Keratinocyte (primary cell): Measurements from ENCODE around the gene RPS15A. TPM values are rescaled to one million over a fixed set of nuclear protein-coding genes. Genes with fewer than 3 reads are reported as not detected.

ENCODE experiments used
- DNase-seq: peaks from one replicate; pipeline ENCODE4 v3.0.0-alpha.2; 2011; ENCODE audit warnings: low read depth, missing footprints, low spot score
- FAIRE-seq: peaks from 2 replicates; lab custom pipeline; 2011; peaks lifted over from hg19 to GRCh38; lab: Jason Lieb, UNC
- H2AFZ ChIP-seq: 2 replicates; pipeline ENCODE4 v1.6.0; 2012; ENCODE audit warnings: low read length, control low read depth, inconsistent platforms; ENCODE audit not compliant: control insufficient read depth
- H3K27ac ChIP-seq: 2 replicates; pipeline ENCODE4 v1.5.1; 2011; ENCODE audit warnings: low read length; ENCODE audit not compliant: control insufficient read depth, insufficient read depth
- H3K27me3 ChIP-seq: 3 replicates; pipeline ENCODE4 v1.6.0; 2011; ENCODE audit warnings: low read length; ENCODE audit not compliant: control insufficient read depth, insufficient read depth; ENCODE audit errors: extremely low read depth
- H3K36me3 ChIP-seq, 2 experiments: 2 replicates in 1 of 2; 3 replicates in 1 of 2; pipeline ENCODE4 v1.5.1; 2011; ENCODE audit warnings: low read length in 2 of 2, mild to moderate bottlenecking in 1 of 2; ENCODE audit not compliant: control insufficient read depth in 2 of 2, insufficient read depth in 2 of 2; ENCODE audit errors: extremely low read depth in 1 of 2
- H3K4me1 ChIP-seq: 3 replicates; pipeline ENCODE4 v1.5.1; 2011; ENCODE audit warnings: low read length; ENCODE audit not compliant: control insufficient read depth, insufficient read depth; ENCODE audit errors: extremely low read depth
- H3K4me2 ChIP-seq: 3 replicates; pipeline ENCODE4 v1.6.0; 2011; ENCODE audit warnings: low read depth, low read length; ENCODE audit not compliant: control insufficient read depth, insufficient read depth; ENCODE audit errors: extremely low read depth
- H3K4me3 ChIP-seq, 3 experiments: fragments of 200-600 bp in 1 of 3; sonication (generic) in 1 of 3; 2 replicates in 2 of 3; 3 replicates in 1 of 3; pipeline ENCODE4 v1.5.1; 2011 to 2016; ENCODE audit warnings: low read length in 3 of 3, mild to moderate bottlenecking in 3 of 3, control low read depth in 2 of 3, inconsistent platforms in 1 of 3, low read depth in 1 of 3, mixed read lengths in 1 of 3, mixed run types in 1 of 3, moderate library complexity in 1 of 3; ENCODE audit not compliant: control insufficient read depth in 2 of 3, insufficient read depth in 2 of 3; ENCODE audit errors: extremely low read depth in 1 of 3
- H3K79me2 ChIP-seq: 2 replicates; pipeline ENCODE4 v1.6.0; 2012; ENCODE audit warnings: low read length; ENCODE audit not compliant: control insufficient read depth, insufficient read depth
- H3K9ac ChIP-seq: 3 replicates; pipeline ENCODE4 v1.6.0; 2011; ENCODE audit warnings: low read length; ENCODE audit not compliant: control insufficient read depth, insufficient read depth; ENCODE audit errors: extremely low read depth
- H3K9me1 ChIP-seq: 3 replicates; pipeline ENCODE4 v1.6.0; 2011; ENCODE audit warnings: low read length; ENCODE audit not compliant: control insufficient read depth, insufficient read depth; ENCODE audit errors: extremely low read depth
- H3K9me3 ChIP-seq: 2 replicates; pipeline ENCODE4 v1.5.1; 2012; ENCODE audit warnings: low read depth, low read length; ENCODE audit not compliant: control insufficient read depth
- H4K20me1 ChIP-seq: 3 replicates; pipeline ENCODE4 v1.6.0; 2011; ENCODE audit warnings: low read length; ENCODE audit not compliant: control insufficient read depth, insufficient read depth; ENCODE audit errors: extremely low read depth
- EZH2 ChIP-seq: IDR thresholded peaks from one replicate; pipeline ENCODE4 v1.6.1; 2012; ENCODE audit warnings: inconsistent platforms, mild to moderate bottlenecking, low read length, moderate library complexity
- dilution Hi-C: fragments of 300-500 bp; cut with MboI; formaldehyde crosslinking; loops from one replicate; pipeline ENCODE4 v1.7.0; 2020; ENCODE audit warnings: low sequenced_read_pairs; ENCODE audit not compliant: extremely low pct_ligation_motif_present
- polyA plus RNA-seq, 5 experiments: library from polyadenylated mRNA; depleted of rRNA in 3 of 5; stranded (reverse) in 3 of 5; stranded (forward) in 1 of 5; unstranded in 1 of 5; fragments of >200 nt; gene quantifications; 1 replicate in 1 of 5; 2 replicates in 3 of 5; 3 replicates in 1 of 5; pipeline versions ENCODE4 v1.2.1 to v1.2.3, GENCODE V29; 2011 to 2012; ENCODE audit warnings: missing spikeins in 2 of 5, low read depth in 1 of 5, low replicate concordance in 1 of 5
- TF ChIP-seq, protein P1 (sequence below), 3 experiments: IDR thresholded peaks in 1 of 3; conservative IDR thresholded peaks in 1 of 3; optimal IDR thresholded peaks in 1 of 3; 2 replicates in 2 of 3; 3 replicates in 1 of 3; pipeline versions ENCODE3 to v1.5.1; 2011; ENCODE audit warnings: low read length in 3 of 3, mild to moderate bottlenecking in 3 of 3, moderate library complexity in 2 of 3, control low read depth in 1 of 3, inconsistent platforms in 1 of 3; ENCODE audit not compliant: insufficient read depth in 2 of 3; ENCODE audit errors: extremely low read depth in 1 of 3

Gene RPS15A
- polyA plus RNA-seq, 1 donor (not counting 4 experiments of a cell fraction or from before 2014, with no cell fraction given) = 4,116 TPM

DNA sequence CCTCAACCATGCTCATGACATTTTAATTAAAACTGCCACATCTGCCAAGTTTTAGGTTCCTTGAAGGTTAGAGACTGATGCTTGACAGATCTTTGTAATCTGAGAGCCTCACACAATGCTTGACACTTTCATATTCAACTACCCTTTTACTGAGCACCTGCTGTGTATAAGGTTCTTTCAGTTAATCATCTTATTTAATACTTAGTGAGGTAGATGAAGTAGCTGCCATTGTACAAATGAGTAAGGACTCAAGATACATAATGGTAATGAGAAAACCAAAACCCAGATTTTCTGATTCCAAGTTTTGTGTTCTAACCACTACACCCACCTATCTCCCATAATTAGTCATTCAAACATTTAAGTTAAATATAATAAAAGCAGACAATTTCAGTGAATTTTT is 46.6 kb upstream of the RPS15A start:
- no peak for DNase-seq
- H3K79me2 ChIP-seq = no peaks in the 10 kb centered on the region
- dilution Hi-C loops = loop anchor here (10.0 kb wide), 1 partner anchor 138 kb away; no protein-coding TSS in a partner anchor
- no peak overlapping the region for H3K4me3 ChIP-seq
- peaks cover 38 to 69% of the 10 kb centered on the region in 2 experiments for H3K36me3 ChIP-seq
- no peak overlapping the region for H3K9ac ChIP-seq
- no peak overlapping the region for H2AFZ ChIP-seq
- no peaks in the 10 kb centered on the region for H4K20me1 ChIP-seq
- no peaks in the 10 kb centered on the region for H3K27me3 ChIP-seq
- TF ChIP-seq, protein P1, sequence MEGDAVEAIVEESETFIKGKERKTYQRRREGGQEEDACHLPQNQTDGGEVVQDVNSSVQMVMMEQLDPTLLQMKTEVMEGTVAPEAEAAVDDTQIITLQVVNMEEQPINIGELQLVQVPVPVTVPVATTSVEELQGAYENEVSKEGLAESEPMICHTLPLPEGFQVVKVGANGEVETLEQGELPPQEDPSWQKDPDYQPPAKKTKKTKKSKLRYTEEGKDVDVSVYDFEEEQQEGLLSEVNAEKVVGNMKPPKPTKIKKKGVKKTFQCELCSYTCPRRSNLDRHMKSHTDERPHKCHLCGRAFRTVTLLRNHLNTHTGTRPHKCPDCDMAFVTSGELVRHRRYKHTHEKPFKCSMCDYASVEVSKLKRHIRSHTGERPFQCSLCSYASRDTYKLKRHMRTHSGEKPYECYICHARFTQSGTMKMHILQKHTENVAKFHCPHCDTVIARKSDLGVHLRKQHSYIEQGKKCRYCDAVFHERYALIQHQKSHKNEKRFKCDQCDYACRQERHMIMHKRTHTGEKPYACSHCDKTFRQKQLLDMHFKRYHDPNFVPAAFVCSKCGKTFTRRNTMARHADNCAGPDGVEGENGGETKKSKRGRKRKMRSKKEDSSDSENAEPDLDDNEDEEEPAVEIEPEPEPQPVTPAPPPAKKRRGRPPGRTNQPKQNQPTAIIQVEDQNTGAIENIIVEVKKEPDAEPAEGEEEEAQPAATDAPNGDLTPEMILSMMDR (optimal IDR thresholded peaks at IDR 0.05 in 1 of 3, IDR thresholded peaks at IDR 0.05 in 1 of 3, conservative IDR thresholded peaks at IDR 0.05 in 1 of 3; ENCODE audit: extremely low read depth in 1 of 3, insufficient read depth in 2 of 3, low read length in 3 of 3) = no peak
- TF ChIP-seq EZH2 = no peak
- H3K4me1 ChIP-seq = no peaks in the 10 kb centered on the region
- no peak for FAIRE-seq
- H3K27ac ChIP-seq = no peak overlapping the region
- no peak overlapping the region for H3K4me2 ChIP-seq
- H3K9me1 ChIP-seq = no peaks in the 10 kb centered on the region
- no peaks in the 10 kb centered on the region for H3K9me3 ChIP-seq

DNA sequence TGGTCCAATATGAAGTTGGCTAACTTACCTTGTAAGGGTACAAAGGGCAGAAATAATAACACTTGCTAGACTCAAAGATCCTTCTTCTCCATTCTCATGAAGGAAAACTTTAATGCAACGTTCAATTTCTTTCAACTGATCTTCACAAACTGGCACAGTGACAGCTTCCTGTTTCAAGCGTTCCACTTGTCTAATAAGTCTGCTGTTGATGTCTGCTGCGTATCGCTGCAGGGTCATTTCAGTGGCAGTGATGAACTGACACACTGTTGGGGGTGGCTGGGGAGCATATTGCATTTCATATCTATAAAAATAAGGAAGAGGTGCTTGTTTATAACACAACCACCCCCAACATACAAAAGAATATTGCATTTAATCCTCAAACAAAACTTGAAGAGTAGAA is 44.7 kb upstream of the RPS15A start:
- Histone ChIP-seq H2AFZ (no peak overlapping the region), H3K4me2 (no peak overlapping the region), H4K20me1 (no peaks in the 10 kb centered on the region), H3K27me3 (no peaks in the 10 kb centered on the region), H3K9me3 (no peaks in the 10 kb centered on the region), H3K9ac (no peak overlapping the region), H3K9me1 (no peaks in the 10 kb centered on the region), H3K4me1 (no peaks in the 10 kb centered on the region), H3K79me2 (no peaks in the 10 kb centered on the region), H3K4me3 (no peak overlapping the region), H3K27ac (no peak overlapping the region), H3K36me3 (peaks cover 34 to 58% of the 10 kb centered on the region in 2 experiments)
- dilution Hi-C loops = loop anchor here (10.0 kb wide), 1 partner anchor 140 kb away; no protein-coding TSS in a partner anchor
- DNase-seq (no peak), FAIRE-seq (no peak)
- TF ChIP-seq, protein P1 (optimal IDR thresholded peaks at IDR 0.05 in 1 of 3, IDR thresholded peaks at IDR 0.05 in 1 of 3, conservative IDR thresholded peaks at IDR 0.05 in 1 of 3; ENCODE audit: extremely low read depth in 1 of 3, insufficient read depth in 2 of 3, low read length in 3 of 3) = no peak
- no peak for TF ChIP-seq EZH2
